NCI-H2107 (cell line): ENCODE results near the gene HLTF.
A peak's percentile ranks its signal among the peaks of the same experiment; 100 is the strongest.
"Not testable (repeated sequence)": the region's sequence is repeated elsewhere in the genome, so short reads cannot be mapped to it uniquely, and the experiment has no call there.

Source experiments
- DNase-seq: peaks from one replicate; lab custom pipeline; 2025; lab: John Stamatoyannopoulos, UW

HLTF gene

DNA sequence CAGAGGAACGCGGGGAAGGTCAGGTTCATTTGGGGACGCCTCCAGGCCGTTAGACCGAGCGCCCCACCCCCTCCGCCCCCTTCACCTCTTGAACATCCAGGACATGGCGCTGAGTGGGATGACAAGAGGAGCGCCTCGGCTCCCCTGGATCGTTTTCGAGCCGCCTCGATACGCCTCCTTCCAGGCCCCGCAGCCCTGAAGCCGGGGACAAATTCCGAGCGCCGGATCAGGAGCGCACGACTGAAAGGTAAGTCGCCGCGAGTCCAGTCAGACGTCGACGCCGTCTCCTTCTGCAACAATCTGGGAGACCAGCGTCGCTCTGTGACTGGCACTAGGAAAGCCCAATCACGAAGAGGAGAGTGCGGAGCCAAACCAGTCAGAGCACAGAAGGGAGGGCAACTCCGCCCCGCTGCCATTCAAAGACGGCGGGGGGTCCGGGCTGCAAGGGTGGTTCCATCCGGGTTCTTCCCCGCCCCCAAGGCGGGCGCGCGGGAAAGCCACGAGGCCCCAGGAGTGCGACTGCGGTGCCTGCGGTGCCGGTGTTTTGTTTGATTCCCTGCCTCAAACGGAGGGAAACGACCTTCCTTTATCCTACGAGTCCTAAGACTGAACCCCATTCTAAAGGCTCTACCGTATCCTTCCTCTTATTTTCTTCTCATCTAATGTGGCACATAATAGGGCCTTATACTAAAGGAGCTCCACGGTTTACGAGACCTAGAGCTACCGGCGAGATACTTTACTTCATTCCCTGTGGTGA lies at the start of gene HLTF:
HLTF (minus strand) TSS at position 302 of the 757 bp plus-strand sequence; CDS start at position 105, 197 bp downstream.
- peak; percentile 39 for DNase-seq

- no peak for DNase-seq
Observed at GRCh38 chr3:149134575-149134974, 48.2 kb upstream of the HLTF start.

DNA sequence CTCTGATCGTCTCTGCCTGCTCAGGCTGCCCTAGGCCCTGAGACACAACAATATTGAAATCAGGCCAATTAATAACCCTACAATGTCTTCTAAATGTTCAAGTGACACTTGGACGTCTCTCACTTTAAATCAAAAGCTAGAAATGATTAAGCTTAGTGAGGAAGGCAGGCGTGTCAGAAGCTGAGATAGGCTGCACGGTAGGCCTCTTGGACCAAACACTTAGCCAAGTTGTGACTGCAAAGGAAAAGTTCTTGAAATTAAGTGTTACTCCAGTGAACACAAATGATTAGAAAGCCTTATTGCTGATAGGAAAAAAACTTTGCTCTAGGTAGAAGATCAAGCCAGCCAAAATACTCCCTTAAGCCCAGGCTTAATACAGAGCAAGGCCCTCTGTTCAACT lies 45.3 kb upstream of the HLTF start:
- no peak for DNase-seq

DNA sequence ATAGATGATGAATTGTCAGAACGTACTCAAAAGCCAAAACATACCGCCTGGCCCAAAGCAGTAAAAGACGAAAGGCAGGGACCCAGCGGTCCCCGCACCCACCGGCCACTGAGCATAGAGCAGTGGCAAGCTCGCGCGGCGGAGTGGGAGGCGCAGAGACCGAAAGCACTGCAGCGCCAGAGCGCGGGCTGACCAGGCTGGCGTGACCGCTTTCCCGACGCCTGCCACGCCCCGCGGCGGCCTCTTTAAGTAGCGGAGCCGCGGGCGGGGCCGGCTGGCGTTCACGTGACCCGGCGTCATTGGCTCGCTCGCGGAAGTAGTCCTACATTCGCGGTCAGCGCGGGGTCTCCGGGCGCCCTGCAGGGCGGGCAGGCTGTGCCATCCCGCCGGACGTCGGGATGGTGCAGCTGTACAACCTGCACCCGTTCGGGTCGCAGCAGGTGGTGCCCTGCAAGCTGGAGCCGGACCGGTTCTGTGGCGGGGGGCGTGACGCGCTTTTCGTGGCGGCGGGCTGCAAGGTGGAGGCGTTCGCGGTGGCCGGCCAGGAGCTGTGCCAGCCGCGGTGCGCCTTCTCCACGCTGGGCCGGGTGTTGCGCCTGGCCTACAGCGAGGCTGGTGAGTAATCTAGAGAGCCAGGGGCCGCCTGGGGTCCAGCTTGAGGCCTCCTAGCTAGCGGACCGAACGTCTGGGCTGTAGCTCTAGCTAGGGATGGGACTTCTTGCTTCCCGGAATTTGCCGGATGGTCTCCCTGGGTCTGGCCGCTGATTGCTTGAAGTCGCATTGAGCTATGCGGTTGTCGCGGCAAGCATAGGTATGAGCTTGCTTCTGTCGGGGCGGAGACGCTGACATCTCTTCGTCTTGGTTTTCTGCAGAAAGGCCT lies 43.2 kb upstream of the HLTF start, which contains the start of gene HPS3:
HPS3 (plus strand) TSS at position 313 of the 880 bp plus-strand sequence; CDS start at position 399, 86 bp downstream.
- DNase-seq = peak; percentile 86

DNA sequence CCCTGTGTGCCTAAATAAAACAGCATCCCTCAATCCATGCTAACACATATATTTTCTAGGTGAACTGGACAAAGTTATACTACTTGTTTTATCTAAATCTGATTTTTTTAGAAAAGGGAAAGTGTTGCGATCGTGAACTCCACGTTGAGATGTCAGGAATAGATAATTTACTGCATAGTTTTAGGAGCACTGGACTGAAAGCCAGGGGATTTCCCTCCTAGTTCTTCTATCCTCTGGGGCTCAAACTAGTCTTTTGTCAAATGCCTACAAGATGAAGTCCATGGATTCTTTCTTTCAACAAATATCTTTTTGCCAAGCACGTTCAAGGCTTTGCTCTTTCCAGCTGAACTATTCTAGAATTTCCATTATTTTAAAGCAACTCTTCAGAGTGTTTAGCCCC lies 42.5 kb upstream of the HLTF start:
- no peak for DNase-seq

DNA sequence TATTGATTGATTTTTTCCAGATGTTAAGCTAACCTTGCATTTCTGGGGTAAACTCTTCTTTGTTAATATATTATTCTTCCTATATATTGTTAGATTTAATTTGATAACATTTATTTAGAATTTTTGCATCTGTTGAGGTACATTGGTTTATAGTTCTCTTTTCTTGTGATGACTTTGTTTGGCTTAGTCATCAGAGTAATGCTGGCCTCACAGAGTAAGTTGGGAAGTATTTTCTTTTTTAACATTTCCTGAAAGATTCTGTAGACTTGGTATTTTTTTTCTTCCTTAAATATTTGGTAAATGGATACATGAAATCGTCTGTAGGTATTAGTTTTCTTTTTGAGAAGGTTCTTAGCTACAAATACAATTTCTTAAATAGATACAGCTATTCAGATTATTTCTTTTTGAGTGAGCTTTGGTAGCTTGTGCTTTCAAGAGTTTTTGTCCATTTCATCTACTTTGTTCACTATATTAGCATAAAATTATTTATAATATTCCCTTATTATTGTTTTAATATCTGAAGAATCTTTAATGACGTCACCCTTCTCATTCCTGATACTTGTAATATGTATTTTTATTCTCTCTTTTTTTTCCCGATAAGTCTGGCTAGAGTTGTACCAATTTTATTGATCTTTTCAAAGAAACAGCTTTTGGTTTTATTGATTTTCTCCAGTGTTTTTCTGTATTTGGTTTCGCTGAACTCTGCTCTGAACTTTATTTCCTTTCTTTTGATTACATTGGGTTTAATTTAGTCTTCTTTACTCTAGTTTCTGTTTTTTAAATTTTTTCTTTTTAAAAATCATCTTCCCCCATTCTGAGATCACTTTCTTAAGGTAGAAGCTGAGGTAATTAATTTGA lies 36.6 kb upstream of the HLTF start:
- no peak for DNase-seq

DNA sequence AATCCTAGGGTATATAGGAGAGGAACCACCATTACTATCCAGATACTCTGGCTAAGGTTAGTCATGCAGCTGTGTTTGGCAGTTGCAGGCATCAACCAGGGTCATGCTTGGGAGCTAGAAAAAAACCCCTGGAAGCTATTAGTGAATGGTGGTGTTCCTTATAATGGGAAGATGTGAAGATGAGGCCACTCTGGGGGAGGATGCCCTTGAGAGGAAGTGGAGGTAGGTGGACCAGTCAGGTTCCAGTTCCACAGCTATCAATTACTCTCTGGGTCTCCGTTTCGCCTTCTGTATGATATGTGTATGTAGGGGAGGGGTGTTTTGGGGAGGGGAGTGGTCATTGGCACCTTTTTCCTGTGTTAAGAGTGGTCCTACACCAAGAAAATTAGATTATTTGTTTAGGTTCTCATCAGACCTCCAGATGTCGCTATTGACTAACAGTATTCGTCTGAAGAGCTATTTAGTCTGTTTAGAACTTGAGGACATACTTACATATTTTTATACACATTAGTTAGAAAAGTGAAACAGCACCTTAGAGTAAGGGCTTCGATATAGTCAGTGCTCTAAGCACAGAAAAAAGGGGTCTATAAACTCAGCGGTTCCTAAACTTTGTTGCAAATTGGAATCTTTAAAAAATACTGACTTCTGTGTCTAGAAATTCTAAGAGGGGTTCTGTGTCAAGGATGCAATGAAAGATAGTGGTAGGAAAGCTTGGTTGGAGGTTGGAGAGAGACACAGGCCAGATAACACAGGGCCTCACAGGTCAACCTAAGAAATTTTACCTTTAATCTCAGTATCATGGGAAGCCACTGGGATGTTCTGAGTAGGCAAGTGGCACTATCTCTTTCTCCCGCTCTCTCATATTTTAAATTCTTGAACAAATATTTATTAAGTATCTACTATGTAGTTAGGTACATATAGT lies 34.0 kb upstream of the HLTF start:
- peak; percentile 42 for DNase-seq

- DNase-seq = no peak
Observed at GRCh38 chr3:149119466-149119865, 33.1 kb upstream of the HLTF start.

DNA sequence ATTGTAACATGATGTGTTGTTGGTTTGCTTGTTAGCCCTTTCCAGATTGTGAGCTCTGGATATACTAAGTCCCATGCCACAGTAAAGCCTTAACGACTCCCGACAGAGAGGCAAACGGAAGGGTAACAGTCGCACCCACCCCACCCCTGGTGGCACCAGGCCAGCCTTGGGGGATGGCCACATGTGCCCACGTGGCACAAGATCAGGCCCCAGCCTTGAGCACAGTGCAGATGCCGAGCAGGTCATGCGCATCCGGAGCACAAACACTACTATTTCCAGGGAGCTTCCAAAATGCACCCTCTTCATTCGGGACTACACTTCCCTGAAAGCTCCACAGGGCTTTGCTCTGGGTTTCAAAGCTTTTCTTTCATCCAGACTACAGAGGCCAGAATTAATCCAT lies 32.4 kb upstream of the HLTF start:
- DNase-seq = no peak

DNA sequence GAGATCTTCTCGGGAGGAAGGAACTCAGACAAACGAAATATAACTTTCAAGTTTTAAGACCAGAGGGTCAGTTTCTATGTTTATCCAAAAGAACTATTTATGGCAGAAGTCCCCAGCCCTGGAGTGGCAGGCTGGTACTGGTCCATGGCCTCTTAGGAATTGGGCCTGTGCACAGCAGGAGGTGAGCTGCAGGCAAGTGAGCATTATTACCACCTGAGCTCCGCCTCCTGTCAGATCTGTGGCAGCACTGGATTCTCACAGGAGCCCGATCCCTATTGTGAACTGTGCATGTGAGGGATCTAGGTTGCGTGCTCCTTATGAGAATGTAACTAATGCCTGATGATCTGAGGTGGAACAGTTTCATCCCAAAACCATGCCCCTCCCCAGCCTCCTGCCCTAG lies 28.8 kb upstream of the HLTF start:
- DNase-seq = no peak

- DNase-seq = no peak
Observed at GRCh38 chr3:149114458-149114857, 28.1 kb upstream of the HLTF start.

DNA sequence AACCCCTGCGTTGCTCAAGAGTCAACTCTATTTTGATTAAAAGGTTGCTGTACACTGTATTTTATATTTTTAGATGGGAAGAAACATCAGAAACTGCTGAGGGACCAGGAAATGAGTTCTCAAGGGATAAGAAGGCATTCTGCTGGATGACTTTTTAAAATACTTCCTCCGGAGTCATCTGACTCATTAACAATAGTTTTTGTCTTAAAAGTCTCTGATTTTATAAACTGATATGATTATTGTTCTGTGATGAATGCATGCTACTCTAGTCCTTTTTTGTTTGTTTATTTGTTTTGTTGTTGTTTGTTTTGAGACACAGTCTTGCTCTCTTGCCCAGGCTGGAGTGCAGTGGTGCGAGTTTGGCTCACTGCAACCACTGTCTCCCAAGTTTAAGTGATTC lies 18.2 kb upstream of the HLTF start:
- DNase-seq = no peak

GRCh38 chr3:149101641-149102040 lies 15.3 kb upstream of the HLTF start:
- DNase-seq = no peak

- DNase-seq = no peak
Observed at GRCh38 chr3:149101154-149101553, 14.8 kb upstream of the HLTF start.

GRCh38 chr3:149097987-149098386 lies 11.7 kb upstream of the HLTF start:
- not testable (repeated sequence) for DNase-seq

DNA sequence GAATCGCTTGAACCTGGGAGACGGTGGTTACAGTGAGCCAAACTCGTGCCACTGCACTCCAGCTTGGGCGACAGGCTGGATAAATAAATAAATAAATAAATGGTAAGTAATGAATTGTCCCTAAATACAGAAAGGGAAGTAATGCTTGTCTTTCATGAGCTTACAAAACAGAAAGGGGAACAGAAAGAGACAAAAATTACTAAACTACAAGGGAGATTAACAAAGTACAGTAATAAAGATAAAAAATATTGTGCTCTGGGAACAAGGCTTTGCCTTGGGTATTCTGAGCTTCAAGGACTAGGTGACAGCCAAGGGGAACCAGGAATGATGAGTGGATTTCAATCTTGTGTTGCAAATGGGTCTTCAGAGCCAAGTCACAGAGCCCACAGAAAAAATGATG lies 9.2 kb upstream of the HLTF start:
- DNase-seq = no peak

- DNase-seq = no peak
Observed at GRCh38 chr3:149091983-149092382, 5.7 kb upstream of the HLTF start.

DNA sequence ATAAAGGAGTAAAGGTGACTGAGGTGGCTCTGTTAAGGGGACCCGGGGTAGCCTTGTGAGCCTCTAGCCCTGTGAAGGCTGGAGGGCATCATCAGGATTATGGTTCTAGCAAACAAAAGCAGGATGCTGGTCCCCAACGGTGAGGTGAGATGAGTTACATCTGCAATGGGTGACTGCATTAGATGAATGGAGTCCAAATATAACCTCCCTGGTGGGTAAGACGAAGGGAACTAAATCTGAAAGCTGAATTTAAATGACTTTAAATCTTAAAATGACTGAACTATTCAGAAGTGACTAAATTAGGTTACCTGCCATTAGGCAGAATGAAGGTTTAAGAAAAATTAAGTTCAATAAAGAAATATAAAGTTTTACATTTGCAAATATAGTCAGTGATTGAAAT lies 4.6 kb upstream of the HLTF start:
- no peak for DNase-seq

DNA sequence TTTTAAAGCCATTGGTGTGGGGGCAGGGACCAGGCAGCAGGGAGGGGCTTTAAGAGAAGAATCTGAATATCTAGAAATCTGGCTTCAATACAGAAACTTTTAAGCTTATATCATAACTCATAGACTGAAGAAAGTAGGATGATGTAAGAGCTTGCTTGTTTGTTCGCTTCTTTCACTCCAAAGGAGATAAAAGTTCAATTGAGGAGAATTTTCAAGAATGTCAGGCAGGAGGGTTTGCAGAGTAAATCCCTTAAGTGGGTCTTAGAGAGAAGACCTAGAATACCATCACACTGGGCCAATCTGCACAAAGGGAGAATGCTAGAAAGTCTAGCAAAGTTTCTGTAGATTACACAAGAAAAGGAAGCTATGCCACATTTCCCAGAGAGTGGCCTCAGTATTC lies 4.1 kb upstream of the HLTF start:
- no peak for DNase-seq

- no peak for DNase-seq
Observed at GRCh38 chr3:149089395-149089794, 3.1 kb upstream of the HLTF start.

GRCh38 chr3:149087208-149087607 lies 875 bp upstream of the HLTF start:
- no peak for DNase-seq
